GM23338 (cell line): ENCODE measurements around the gene MYORG. TPM values are rescaled to one million over a fixed set of nuclear protein-coding genes. Genes with fewer than 3 reads are reported as not detected.

Experiments
- ATAC-seq: fragments of 200-7000 bp; cut with Tn5 transposase; 3 replicates; pipeline ENCODE4 v1.9.1; 2020
- DNase-seq: peaks from one replicate; pipeline ENCODE4 v3.0.0-alpha.2; 2015; ENCODE audit warnings: low spot score
- H2AFZ ChIP-seq: fragments of 200-600 bp; sonication (generic); 2 replicates; pipeline ENCODE4 v1.8.0; 2016; ENCODE audit warnings: antibody characterized with exemption, mild to moderate bottlenecking, moderate library complexity
- H3F3A ChIP-seq: fragments of 200-600 bp; sonication (generic); replicated peaks from 2 replicates; pipeline ENCODE4 v1.8.0; 2017; ENCODE audit warnings: antibody characterized with exemption, mixed run types, low read depth
- H3K27ac ChIP-seq: fragments of 200-600 bp; sonication (generic); 2 replicates; pipeline ENCODE4 v1.6.1; 2016; ENCODE audit warnings: low read depth
- H3K27me3 ChIP-seq: fragments of 200-600 bp; sonication (generic); 2 replicates; pipeline ENCODE4 v1.8.0; 2016; ENCODE audit warnings: mild to moderate bottlenecking, mixed run types, moderate library complexity; ENCODE audit not compliant: insufficient read depth
- H3K36me3 ChIP-seq: fragments of 200-600 bp; sonication (generic); 2 replicates; pipeline ENCODE4 v1.8.0; 2016; ENCODE audit warnings: mild to moderate bottlenecking; ENCODE audit not compliant: insufficient read depth
- H3K4me1 ChIP-seq: fragments of 200-600 bp; sonication (generic); 2 replicates; pipeline ENCODE4 v1.8.0; 2016; ENCODE audit warnings: mild to moderate bottlenecking, moderate library complexity; ENCODE audit not compliant: insufficient read depth
- H3K4me2 ChIP-seq: fragments of 200-600 bp; sonication (generic); 2 replicates; pipeline ENCODE4 v1.7.1; 2017; ENCODE audit warnings: mixed run types
- H3K4me3 ChIP-seq: fragments of 200-600 bp; sonication (generic); 2 replicates; pipeline ENCODE4 v1.6.1; 2016; ENCODE audit warnings: mixed run types
- H3K79me2 ChIP-seq: fragments of 200-600 bp; sonication (generic); replicated peaks from 2 replicates; pipeline ENCODE4 v1.8.0; 2017; ENCODE audit warnings: mild to moderate bottlenecking; ENCODE audit not compliant: insufficient read depth
- H3K9me2 ChIP-seq: fragments of 200-600 bp; sonication (generic); 2 replicates; pipeline ENCODE4 v1.8.0; 2017; ENCODE audit not compliant: insufficient read depth
- H4K20me1 ChIP-seq: fragments of 200-600 bp; sonication (generic); replicated peaks from 2 replicates; pipeline ENCODE4 v1.8.0; 2017; ENCODE audit warnings: mild to moderate bottlenecking; ENCODE audit not compliant: insufficient read depth
- H3K27ac Mint-ChIP-seq: 2 replicates; pipeline ENCODE4 v1.8.0; 2020; ENCODE audit warnings: inconsistent platforms, mild to moderate bottlenecking, moderate library complexity, mixed read lengths
- H3K27me3 Mint-ChIP-seq: 3 replicates; pipeline ENCODE4 v1.8.0; 2022; ENCODE audit warnings: low read depth, mild to moderate bottlenecking, moderate library complexity, mixed read lengths, inconsistent platforms; ENCODE audit not compliant: insufficient read depth, poor library complexity
- H3K36me3 Mint-ChIP-seq: 3 replicates; pipeline ENCODE4 v1.8.0; 2021; ENCODE audit warnings: low read depth, mild to moderate bottlenecking, inconsistent platforms, moderate library complexity, mixed read lengths
- H3K4me1 Mint-ChIP-seq: 3 replicates; pipeline ENCODE4 v1.8.0; 2020; ENCODE audit warnings: mild to moderate bottlenecking, inconsistent platforms, mixed read lengths
- H3K4me3 Mint-ChIP-seq: 3 replicates; pipeline ENCODE4 v1.8.0; 2021; ENCODE audit warnings: moderate library complexity, mild to moderate bottlenecking, inconsistent platforms, mixed read lengths
- H3K9me3 Mint-ChIP-seq: 3 replicates; pipeline ENCODE4 v1.8.0; 2020; ENCODE audit warnings: moderate library complexity, mild to moderate bottlenecking, inconsistent platforms, mixed read lengths
- CREB1 ChIP-seq: fragments of 250-450 bp; sonication (Bioruptor Pico); IDR thresholded peaks from 2 replicates; pipeline ENCODE4 v1.5.0; 2020; ENCODE audit warnings: low read depth, mild to moderate bottlenecking, moderate library complexity
- EZH2 ChIP-seq: fragments of 200-600 bp; sonication (generic); IDR thresholded peaks from one replicate; pipeline ENCODE4 v1.8.0; 2017; ENCODE audit warnings: antibody characterized with exemption, mild to moderate bottlenecking, low read depth; ENCODE audit not compliant: unreplicated experiment
- EZH2phosphoT487 ChIP-seq: fragments of 200-600 bp; sonication (generic); IDR thresholded peaks from one replicate; pipeline ENCODE4 v1.8.1; 2018; ENCODE audit warnings: antibody characterized with exemption; ENCODE audit not compliant: unreplicated experiment
- JUNB ChIP-seq: IDR thresholded peaks from one replicate; pipeline ENCODE4 v1.6.1; 2016; ENCODE audit warnings: antibody characterized with exemption; ENCODE audit not compliant: unreplicated experiment
- NANOG ChIP-seq: IDR thresholded peaks from 2 replicates; pipeline ENCODE4 v1.6.1; 2016; ENCODE audit warnings: antibody characterized with exemption, borderline replicate concordance
- POLR2AphosphoS5 ChIP-seq: IDR thresholded peaks from 2 replicates; pipeline ENCODE4 v1.6.1; 2016; ENCODE audit warnings: antibody characterized with exemption, low read depth
- STAT1 ChIP-seq: IDR thresholded peaks from one replicate; pipeline ENCODE4 v1.6.1; 2016; ENCODE audit warnings: antibody characterized with exemption; ENCODE audit not compliant: unreplicated experiment
- ZNF114 ChIP-seq: fragments of 250-450 bp; sonication (Bioruptor Pico); IDR thresholded peaks from 2 replicates; pipeline ENCODE4 v1.5.0; 2020; ENCODE audit warnings: mild to moderate bottlenecking, moderate library complexity
- ZNF331 ChIP-seq: fragments of 250-450 bp; sonication (Bioruptor Pico); IDR thresholded peaks from 2 replicates; pipeline ENCODE4 v1.5.0; 2020; ENCODE audit warnings: low read depth, mild to moderate bottlenecking, moderate library complexity
- ZNF462 ChIP-seq: fragments of 250-450 bp; sonication (Bioruptor Pico); IDR thresholded peaks from 2 replicates; pipeline ENCODE4 v1.5.0; 2020; ENCODE audit warnings: mild to moderate bottlenecking, moderate library complexity
- polyA plus RNA-seq: library from polyadenylated mRNA; unstranded; fragments of >200 nt; fragmentation: Nextera tagmentation; extraction: Ambion mirVana; gene quantifications from 2 replicates; pipeline ENCODE4 v1.2.1, GENCODE V29; 2016
- total RNA-seq: library from RNA; depleted of rRNA; stranded (reverse); fragments of >200 nt; shearing (Covaris generic); gene quantifications from 2 replicates; pipeline ENCODE4 v1.2.3, GENCODE V29; 2014
- TF ChIP-seq, protein P1 (sequence below): IDR thresholded peaks from one replicate; pipeline ENCODE4 v1.6.1; 2018; ENCODE audit warnings: antibody characterized with exemption; ENCODE audit not compliant: unreplicated experiment
- TF ChIP-seq, protein P2 (sequence below), 2 experiments: fragments of 200-600 bp in 1 of 2; sonication (generic) in 1 of 2; conservative IDR thresholded peaks; 2 replicates each; pipeline versions ENCODE4 v1.5.1 to v1.6.1; 2016 to 2017; ENCODE audit warnings: antibody characterized with exemption in 2 of 2, low read depth in 2 of 2, mild to moderate bottlenecking in 2 of 2, moderate library complexity in 1 of 2
- TF ChIP-seq, protein P3 (sequence below): IDR thresholded peaks from 2 replicates; pipeline ENCODE4 v1.6.1; 2016; ENCODE audit warnings: antibody characterized with exemption

Gene MYORG
- total and polyA plus RNA-seq, 2 experiments from 2014 or later, result 1.5 to 7.3 TPM

- Histone ChIP-seq H4K20me1 (no peaks in the 10 kb centered on the region), H3K27ac (no peak overlapping the region), H3K9me2 (no peaks in the 10 kb centered on the region), H3K79me2 (no peaks in the 10 kb centered on the region), H2AFZ (peak overlapping the region; percentile 100), H3K4me2 (peak overlapping the region; percentile 97), H3K27me3 (peaks cover 51% of the 10 kb centered on the region), H3K4me1 (peaks cover 25% of the 10 kb centered on the region), H3K4me3 (peak overlapping the region; percentile 67), H3K36me3 (no peaks in the 10 kb centered on the region), H3F3A (no peaks in the 10 kb centered on the region; the same call in 1 of the 2 replicates)
- Mint-ChIP-seq H3K36me3 (no peaks in the 10 kb centered on the region), H3K27ac (no peak overlapping the region), H3K9me3 (no peaks in the 10 kb centered on the region; the same call in 2 of the 3 replicates), H3K4me1 (peaks cover 25% of the 10 kb centered on the region), H3K4me3 (peak overlapping the region; percentile 89), H3K27me3 (peaks cover 41% of the 10 kb centered on the region)
- TF ChIP-seq, protein P1, sequence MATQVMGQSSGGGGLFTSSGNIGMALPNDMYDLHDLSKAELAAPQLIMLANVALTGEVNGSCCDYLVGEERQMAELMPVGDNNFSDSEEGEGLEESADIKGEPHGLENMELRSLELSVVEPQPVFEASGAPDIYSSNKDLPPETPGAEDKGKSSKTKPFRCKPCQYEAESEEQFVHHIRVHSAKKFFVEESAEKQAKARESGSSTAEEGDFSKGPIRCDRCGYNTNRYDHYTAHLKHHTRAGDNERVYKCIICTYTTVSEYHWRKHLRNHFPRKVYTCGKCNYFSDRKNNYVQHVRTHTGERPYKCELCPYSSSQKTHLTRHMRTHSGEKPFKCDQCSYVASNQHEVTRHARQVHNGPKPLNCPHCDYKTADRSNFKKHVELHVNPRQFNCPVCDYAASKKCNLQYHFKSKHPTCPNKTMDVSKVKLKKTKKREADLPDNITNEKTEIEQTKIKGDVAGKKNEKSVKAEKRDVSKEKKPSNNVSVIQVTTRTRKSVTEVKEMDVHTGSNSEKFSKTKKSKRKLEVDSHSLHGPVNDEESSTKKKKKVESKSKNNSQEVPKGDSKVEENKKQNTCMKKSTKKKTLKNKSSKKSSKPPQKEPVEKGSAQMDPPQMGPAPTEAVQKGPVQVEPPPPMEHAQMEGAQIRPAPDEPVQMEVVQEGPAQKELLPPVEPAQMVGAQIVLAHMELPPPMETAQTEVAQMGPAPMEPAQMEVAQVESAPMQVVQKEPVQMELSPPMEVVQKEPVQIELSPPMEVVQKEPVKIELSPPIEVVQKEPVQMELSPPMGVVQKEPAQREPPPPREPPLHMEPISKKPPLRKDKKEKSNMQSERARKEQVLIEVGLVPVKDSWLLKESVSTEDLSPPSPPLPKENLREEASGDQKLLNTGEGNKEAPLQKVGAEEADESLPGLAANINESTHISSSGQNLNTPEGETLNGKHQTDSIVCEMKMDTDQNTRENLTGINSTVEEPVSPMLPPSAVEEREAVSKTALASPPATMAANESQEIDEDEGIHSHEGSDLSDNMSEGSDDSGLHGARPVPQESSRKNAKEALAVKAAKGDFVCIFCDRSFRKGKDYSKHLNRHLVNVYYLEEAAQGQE, result no peak
- TF ChIP-seq POLR2AphosphoS5 (no peak), NANOG (no peak), ZNF331 (CRISPR knock-in tag) (no peak), CREB1 (CRISPR knock-in tag) (no peak; the same call in 1 of the 2 replicates), EZH2 (no peak), JUNB (peak; percentile 72), ZNF114 (CRISPR knock-in tag) (no peak), EZH2phosphoT487 (no peak), ZNF462 (CRISPR knock-in tag) (0 out of 2 replicates have a peak, but pooled peaks have one; percentile 3), STAT1 (no peak)
- TF ChIP-seq, protein P2, sequence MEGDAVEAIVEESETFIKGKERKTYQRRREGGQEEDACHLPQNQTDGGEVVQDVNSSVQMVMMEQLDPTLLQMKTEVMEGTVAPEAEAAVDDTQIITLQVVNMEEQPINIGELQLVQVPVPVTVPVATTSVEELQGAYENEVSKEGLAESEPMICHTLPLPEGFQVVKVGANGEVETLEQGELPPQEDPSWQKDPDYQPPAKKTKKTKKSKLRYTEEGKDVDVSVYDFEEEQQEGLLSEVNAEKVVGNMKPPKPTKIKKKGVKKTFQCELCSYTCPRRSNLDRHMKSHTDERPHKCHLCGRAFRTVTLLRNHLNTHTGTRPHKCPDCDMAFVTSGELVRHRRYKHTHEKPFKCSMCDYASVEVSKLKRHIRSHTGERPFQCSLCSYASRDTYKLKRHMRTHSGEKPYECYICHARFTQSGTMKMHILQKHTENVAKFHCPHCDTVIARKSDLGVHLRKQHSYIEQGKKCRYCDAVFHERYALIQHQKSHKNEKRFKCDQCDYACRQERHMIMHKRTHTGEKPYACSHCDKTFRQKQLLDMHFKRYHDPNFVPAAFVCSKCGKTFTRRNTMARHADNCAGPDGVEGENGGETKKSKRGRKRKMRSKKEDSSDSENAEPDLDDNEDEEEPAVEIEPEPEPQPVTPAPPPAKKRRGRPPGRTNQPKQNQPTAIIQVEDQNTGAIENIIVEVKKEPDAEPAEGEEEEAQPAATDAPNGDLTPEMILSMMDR (conservative IDR thresholded peaks at IDR 0.05; ENCODE audit: low read depth in 2 of 2), result peak; percentile 97 to 100
- TF ChIP-seq, protein P3, sequence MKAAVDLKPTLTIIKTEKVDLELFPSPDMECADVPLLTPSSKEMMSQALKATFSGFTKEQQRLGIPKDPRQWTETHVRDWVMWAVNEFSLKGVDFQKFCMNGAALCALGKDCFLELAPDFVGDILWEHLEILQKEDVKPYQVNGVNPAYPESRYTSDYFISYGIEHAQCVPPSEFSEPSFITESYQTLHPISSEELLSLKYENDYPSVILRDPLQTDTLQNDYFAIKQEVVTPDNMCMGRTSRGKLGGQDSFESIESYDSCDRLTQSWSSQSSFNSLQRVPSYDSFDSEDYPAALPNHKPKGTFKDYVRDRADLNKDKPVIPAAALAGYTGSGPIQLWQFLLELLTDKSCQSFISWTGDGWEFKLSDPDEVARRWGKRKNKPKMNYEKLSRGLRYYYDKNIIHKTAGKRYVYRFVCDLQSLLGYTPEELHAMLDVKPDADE, result no peak
- DNase-seq (peak; percentile 93), ATAC-seq (peak; percentile 22)
Observed at GRCh38 chr9:34379334-34380033, 2.8 kb upstream of the MYORG start.
